GM12878 (cell line): ENCODE measurements around the gene SLC9B1. TPM values are rescaled to one million over a fixed set of nuclear protein-coding genes. Genes with fewer than 3 reads are reported as not detected.

Experiments used
- ATAC-seq: fragments of 200-7000 bp; cut with Tn5 transposase; 3 replicates; pipeline ENCODE4 v1.9.1; 2020; ENCODE audit warnings: mild to moderate bottlenecking, moderate library complexity
- BruUV-seq: library from RNA; stranded (reverse); fragments of 400-500 nt; replicated peaks from 2 replicates; lab custom pipeline; 2021; lab: Mats Ljungman, UMichigan
- CTCF ChIA-PET: fragments of 300-600 bp; sonication (Branson Sonifier 250); formaldehyde crosslinking; extraction: SDS; loops from one replicate; lab custom pipeline; 2021; ENCODE audit warnings: inconsistent platforms; lab: Yijun Ruan, JAX
- POLR2A ChIA-PET: fragments of 350-600 bp; formaldehyde crosslinking; extraction: SDS; loops from one replicate; lab custom pipeline; 2021; ENCODE audit warnings: inconsistent platforms; lab: Charles Lee
- RAD21 ChIA-PET: fragments of 300-600 bp; sonication (Branson Sonifier 250); formaldehyde crosslinking; loops from one replicate; lab custom pipeline; 2023; ENCODE audit warnings: antibody characterized with exemption; ENCODE audit not compliant: unreplicated experiment; lab: Charles Lee
- SMC1A ChIA-PET: fragments of 300-600 bp; sonication (Branson Sonifier 250); formaldehyde crosslinking; loops from one replicate; lab custom pipeline; 2023; ENCODE audit not compliant: unreplicated experiment, uncharacterized antibody; lab: Charles Lee
- DNase-seq: peaks from one replicate; pipeline ENCODE4 v3.0.0-alpha.2; 2011; ENCODE audit warnings: low read depth, low spot score
- FAIRE-seq: peaks from 3 replicates; lab custom pipeline; 2011; peaks lifted over from hg19 to GRCh38; lab: Jason Lieb, UNC
- H2AFZ ChIP-seq: 2 replicates; pipeline ENCODE4 v1.6.0; 2011; ENCODE audit warnings: low read depth, low read length, control low read depth; ENCODE audit not compliant: control insufficient read depth
- H3K27ac ChIP-seq: 2 replicates; pipeline ENCODE4 v1.5.1; 2011; ENCODE audit warnings: control low read depth; ENCODE audit not compliant: control insufficient read depth, insufficient read depth
- H3K27me3 ChIP-seq, 2 experiments: replicated peaks in 1 of 2; 2 replicates each; pipeline versions ENCODE4 v1.6.0 to v1.6.1; 2011; ENCODE audit warnings: low read length in 1 of 2; ENCODE audit not compliant: control insufficient read depth in 2 of 2, insufficient read depth in 2 of 2
- H3K36me3 ChIP-seq, 2 experiments: 2 replicates each; pipeline ENCODE4 v1.5.1; 2011; ENCODE audit warnings: low read length in 1 of 2; ENCODE audit not compliant: control insufficient read depth in 2 of 2, insufficient read depth in 2 of 2
- H3K4me1 ChIP-seq: 2 replicates; pipeline ENCODE4 v1.6.1; 2011; ENCODE audit warnings: mild to moderate bottlenecking, low read length, moderate library complexity, mixed read lengths; ENCODE audit not compliant: control insufficient read depth, insufficient read depth
- H3K4me2 ChIP-seq: 2 replicates; pipeline ENCODE4 v1.6.0; 2011; ENCODE audit warnings: control low read depth; ENCODE audit not compliant: control insufficient read depth, insufficient read depth
- H3K4me3 ChIP-seq: fragments of 200-600 bp; sonication (generic); 2 replicates; pipeline ENCODE4 v1.5.1; 2016
- H3K79me2 ChIP-seq: 2 replicates; pipeline ENCODE4 v1.6.0; 2011; ENCODE audit warnings: low read length; ENCODE audit not compliant: control insufficient read depth, insufficient read depth
- H3K9ac ChIP-seq: 2 replicates; pipeline ENCODE4 v1.8.0; 2011; ENCODE audit warnings: low read length, control low read depth, mixed read lengths; ENCODE audit not compliant: control insufficient read depth, insufficient read depth
- H3K9me3 ChIP-seq: replicated peaks from 3 replicates; pipeline ENCODE4 v1.5.1; 2011; ENCODE audit warnings: mild to moderate bottlenecking, low read length; ENCODE audit not compliant: control insufficient read depth, insufficient read depth
- H4K20me1 ChIP-seq: 2 replicates; pipeline ENCODE4 v1.6.0; 2011; ENCODE audit not compliant: control insufficient read depth, insufficient read depth
- HDAC6 ChIP-seq: fragments of 200-600 bp; sonication (generic); IDR thresholded peaks from one replicate; pipeline ENCODE4 v1.8.0; 2017; ENCODE audit warnings: antibody characterized with exemption; ENCODE audit not compliant: unreplicated experiment
- TARDBP ChIP-seq: IDR thresholded peaks from 2 replicates; pipeline ENCODE4 v1.6.1; 2016; ENCODE audit warnings: borderline replicate concordance
- WGBS: methylation state at CpG from one replicate; pipeline ENCODE4 v1.1.6; 2016; ENCODE audit warnings: low lambda C conversion rate; ENCODE audit not compliant: insufficient replicate concordance, insufficient coverage; ENCODE audit errors: missing lambda C conversion rate; 5-methylcytosine and 5-hydroxymethylcytosine counted together
- in situ Hi-C: fragments of 300-500 bp; cut with MboI; formaldehyde crosslinking; loops from 9 replicates; pipeline ENCODE4 v1.14.3; 2018; ENCODE audit warnings: mixed read lengths
- intact Hi-C: fragments of 100-400 bp; cut with micrococcal nuclease; formaldehyde crosslinking; loops from one replicate; pipeline ENCODE4 v1.14.2; 2022; ENCODE audit not compliant: unreplicated experiment
- polyA plus RNA-seq, 11 experiments: library from polyadenylated mRNA; depleted of rRNA in 4 of 11; unstranded in 6 of 11; stranded (reverse) in 5 of 11; fragments of >200 nt; fragmentation: Nextera tagmentation in 4 of 11; fragmentation: Illumina TruSeq in 1 of 11; extraction: Ambion mirVana in 4 of 11; extraction: Trizol in 1 of 11; gene quantifications; 1 replicate in 1 of 11; 2 replicates in 10 of 11; pipeline versions ENCODE4 v1.2.1 to v1.2.3, GENCODE V29; 2011 to 2016; ENCODE audit warnings: inconsistent platforms in 2 of 11, missing spikeins in 2 of 11, low read depth in 1 of 11
- total RNA-seq, 4 experiments: library from RNA; depleted of rRNA in 3 of 4; stranded (reverse); fragments of >200 nt in 3 of 4; fragmentation: Illumina TruSeq in 1 of 4; extraction: Trizol in 1 of 4; gene quantifications; 2 replicates each; pipeline versions ENCODE4 v1.2.1 to v1.2.3, GENCODE V29; 2013 to 2021
- TF ChIP-seq, protein P1 (sequence below): fragments of 150-350 bp; IDR thresholded peaks from 2 replicates; pipeline ENCODE4 v1.6.1; 2016; ENCODE audit warnings: low read depth, low read length
- TF ChIP-seq, protein P2 (sequence below): fragments of 450-650 bp; IDR thresholded peaks from 2 replicates; pipeline ENCODE4 v1.6.1; 2017; ENCODE audit warnings: mild to moderate bottlenecking, moderate library complexity
- TF ChIP-seq, protein P3 (sequence below), 3 experiments: IDR thresholded peaks in 2 of 3; conservative IDR thresholded peaks in 1 of 3; 2 replicates each; pipeline ENCODE4 v1.5.1; 2011; ENCODE audit warnings: low read depth in 3 of 3, low read length in 3 of 3, mild to moderate bottlenecking in 3 of 3, control low read depth in 2 of 3, moderate library complexity in 2 of 3, inconsistent platforms in 1 of 3, mixed read lengths in 1 of 3; ENCODE audit not compliant: control insufficient read depth in 2 of 3, insufficient read depth in 1 of 3; ENCODE audit errors: extremely low read depth in 1 of 3

SLC9B1 gene
- total and polyA plus RNA-seq, 10 of the 15 experiments (the other 5 are each of a cell fraction or from before 2014, with no cell fraction given): 1.0 to 3.5 (median 1.8) TPM

DNA sequence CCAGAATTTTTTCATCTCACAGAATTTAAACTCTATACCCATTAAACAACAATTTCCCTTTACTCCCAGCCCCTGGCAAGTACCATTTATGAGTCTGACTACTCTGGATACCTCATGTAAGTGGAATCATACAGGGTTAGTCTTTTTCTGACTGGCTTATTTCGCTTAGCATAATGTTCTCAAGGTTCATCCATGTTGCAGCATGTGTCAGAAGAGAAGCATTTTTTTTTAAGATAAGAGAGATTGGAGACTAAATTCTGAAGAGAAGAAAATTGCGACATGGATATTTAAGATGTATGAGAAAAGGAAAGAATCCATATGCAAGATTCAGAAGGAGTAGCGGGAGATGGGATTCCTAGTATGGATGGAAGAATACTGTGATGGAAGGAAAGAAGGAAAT is 11.3 kb upstream of the SLC9B1 start:
- ChIA-PET SMC1A (interaction anchor here (1.0 kb wide), 1 partner anchor 60 kb away, joined by 3 read pairs; no protein-coding TSS in a partner anchor), CTCF (interaction anchor here (3.7 kb wide), 1 partner anchor 61 kb away, joined by 16 read pairs; no protein-coding TSS in a partner anchor)
- TF ChIP-seq, protein P1, sequence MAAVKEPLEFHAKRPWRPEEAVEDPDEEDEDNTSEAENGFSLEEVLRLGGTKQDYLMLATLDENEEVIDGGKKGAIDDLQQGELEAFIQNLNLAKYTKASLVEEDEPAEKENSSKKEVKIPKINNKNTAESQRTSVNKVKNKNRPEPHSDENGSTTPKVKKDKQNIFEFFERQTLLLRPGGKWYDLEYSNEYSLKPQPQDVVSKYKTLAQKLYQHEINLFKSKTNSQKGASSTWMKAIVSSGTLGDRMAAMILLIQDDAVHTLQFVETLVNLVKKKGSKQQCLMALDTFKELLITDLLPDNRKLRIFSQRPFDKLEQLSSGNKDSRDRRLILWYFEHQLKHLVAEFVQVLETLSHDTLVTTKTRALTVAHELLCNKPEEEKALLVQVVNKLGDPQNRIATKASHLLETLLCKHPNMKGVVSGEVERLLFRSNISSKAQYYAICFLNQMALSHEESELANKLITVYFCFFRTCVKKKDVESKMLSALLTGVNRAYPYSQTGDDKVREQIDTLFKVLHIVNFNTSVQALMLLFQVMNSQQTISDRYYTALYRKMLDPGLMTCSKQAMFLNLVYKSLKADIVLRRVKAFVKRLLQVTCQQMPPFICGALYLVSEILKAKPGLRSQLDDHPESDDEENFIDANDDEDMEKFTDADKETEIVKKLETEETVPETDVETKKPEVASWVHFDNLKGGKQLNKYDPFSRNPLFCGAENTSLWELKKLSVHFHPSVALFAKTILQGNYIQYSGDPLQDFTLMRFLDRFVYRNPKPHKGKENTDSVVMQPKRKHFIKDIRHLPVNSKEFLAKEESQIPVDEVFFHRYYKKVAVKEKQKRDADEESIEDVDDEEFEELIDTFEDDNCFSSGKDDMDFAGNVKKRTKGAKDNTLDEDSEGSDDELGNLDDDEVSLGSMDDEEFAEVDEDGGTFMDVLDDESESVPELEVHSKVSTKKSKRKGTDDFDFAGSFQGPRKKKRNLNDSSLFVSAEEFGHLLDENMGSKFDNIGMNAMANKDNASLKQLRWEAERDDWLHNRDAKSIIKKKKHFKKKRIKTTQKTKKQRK: no peak
- TF ChIP-seq, protein P2, sequence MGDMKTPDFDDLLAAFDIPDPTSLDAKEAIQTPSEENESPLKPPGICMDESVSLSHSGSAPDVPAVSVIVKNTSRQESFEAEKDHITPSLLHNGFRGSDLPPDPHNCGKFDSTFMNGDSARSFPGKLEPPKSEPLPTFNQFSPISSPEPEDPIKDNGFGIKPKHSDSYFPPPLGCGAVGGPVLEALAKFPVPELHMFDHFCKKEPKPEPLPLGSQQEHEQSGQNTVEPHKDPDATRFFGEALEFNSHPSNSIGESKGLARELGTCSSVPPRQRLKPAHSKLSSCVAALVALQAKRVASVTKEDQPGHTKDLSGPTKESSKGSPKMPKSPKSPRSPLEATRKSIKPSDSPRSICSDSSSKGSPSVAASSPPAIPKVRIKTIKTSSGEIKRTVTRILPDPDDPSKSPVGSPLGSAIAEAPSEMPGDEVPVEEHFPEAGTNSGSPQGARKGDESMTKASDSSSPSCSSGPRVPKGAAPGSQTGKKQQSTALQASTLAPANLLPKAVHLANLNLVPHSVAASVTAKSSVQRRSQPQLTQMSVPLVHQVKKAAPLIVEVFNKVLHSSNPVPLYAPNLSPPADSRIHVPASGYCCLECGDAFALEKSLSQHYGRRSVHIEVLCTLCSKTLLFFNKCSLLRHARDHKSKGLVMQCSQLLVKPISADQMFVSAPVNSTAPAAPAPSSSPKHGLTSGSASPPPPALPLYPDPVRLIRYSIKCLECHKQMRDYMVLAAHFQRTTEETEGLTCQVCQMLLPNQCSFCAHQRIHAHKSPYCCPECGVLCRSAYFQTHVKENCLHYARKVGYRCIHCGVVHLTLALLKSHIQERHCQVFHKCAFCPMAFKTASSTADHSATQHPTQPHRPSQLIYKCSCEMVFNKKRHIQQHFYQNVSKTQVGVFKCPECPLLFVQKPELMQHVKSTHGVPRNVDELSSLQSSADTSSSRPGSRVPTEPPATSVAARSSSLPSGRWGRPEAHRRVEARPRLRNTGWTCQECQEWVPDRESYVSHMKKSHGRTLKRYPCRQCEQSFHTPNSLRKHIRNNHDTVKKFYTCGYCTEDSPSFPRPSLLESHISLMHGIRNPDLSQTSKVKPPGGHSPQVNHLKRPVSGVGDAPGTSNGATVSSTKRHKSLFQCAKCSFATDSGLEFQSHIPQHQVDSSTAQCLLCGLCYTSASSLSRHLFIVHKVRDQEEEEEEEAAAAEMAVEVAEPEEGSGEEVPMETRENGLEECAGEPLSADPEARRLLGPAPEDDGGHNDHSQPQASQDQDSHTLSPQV: no peak
- TF ChIP-seq, protein P3, sequence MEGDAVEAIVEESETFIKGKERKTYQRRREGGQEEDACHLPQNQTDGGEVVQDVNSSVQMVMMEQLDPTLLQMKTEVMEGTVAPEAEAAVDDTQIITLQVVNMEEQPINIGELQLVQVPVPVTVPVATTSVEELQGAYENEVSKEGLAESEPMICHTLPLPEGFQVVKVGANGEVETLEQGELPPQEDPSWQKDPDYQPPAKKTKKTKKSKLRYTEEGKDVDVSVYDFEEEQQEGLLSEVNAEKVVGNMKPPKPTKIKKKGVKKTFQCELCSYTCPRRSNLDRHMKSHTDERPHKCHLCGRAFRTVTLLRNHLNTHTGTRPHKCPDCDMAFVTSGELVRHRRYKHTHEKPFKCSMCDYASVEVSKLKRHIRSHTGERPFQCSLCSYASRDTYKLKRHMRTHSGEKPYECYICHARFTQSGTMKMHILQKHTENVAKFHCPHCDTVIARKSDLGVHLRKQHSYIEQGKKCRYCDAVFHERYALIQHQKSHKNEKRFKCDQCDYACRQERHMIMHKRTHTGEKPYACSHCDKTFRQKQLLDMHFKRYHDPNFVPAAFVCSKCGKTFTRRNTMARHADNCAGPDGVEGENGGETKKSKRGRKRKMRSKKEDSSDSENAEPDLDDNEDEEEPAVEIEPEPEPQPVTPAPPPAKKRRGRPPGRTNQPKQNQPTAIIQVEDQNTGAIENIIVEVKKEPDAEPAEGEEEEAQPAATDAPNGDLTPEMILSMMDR (IDR thresholded peaks at IDR 0.05 in 2 of 3, conservative IDR thresholded peaks at IDR 0.05 in 1 of 3; ENCODE audit: control insufficient read depth in 2 of 3, extremely low read depth in 1 of 3, insufficient read depth in 1 of 3, low read depth in 3 of 3, low read length in 3 of 3): no peak
- TF ChIP-seq HDAC6 (no peak), TARDBP (no peak)

More for the DNA sequence above, 11.3 kb upstream of the SLC9B1 start:
- Histone ChIP-seq H3K4me3 (no peak overlapping the region), H3K79me2 (no peaks in the 10 kb centered on the region), H4K20me1 (no peaks in the 10 kb centered on the region), H2AFZ (no peak overlapping the region), H3K9ac (no peak overlapping the region), H3K27ac (no peak overlapping the region), H3K4me2 (no peak overlapping the region), H3K27me3 (no peaks in the 10 kb centered on the region), H3K36me3 (no peaks in the 10 kb centered on the region), H3K9me3 (no peaks in the 10 kb centered on the region), H3K4me1 (no peaks in the 10 kb centered on the region)
- ChIA-PET POLR2A (no interaction called here), RAD21 (no interaction called here)
- in situ Hi-C loops: no loop called here
- FAIRE-seq: no peak
- DNase-seq: no peak
- intact Hi-C loops: no loop called here
- WGBS: 97% methylated on average over 3 of the region's 3 CpGs
- BruUV-seq: no TSS peak
- no peak for ATAC-seq
